GM21529 (cell line): Measurements from ENCODE around the gene CCNA2.

Experiments
- ATAC-seq: cut with Tn5 transposase; IDR thresholded peaks from one replicate; pipeline ENCODE4 v1.9.1; 2021; ENCODE audit not compliant: unreplicated experiment

Gene CCNA2

GRCh38 chr4:121823505-121824170, at the start of gene CCNA2:
CCNA2 (minus strand) TSS chr4:121823883; CDS start chr4:121823628, 255 bp downstream.
- ATAC-seq: peak; percentile 93

GRCh38 chr4:121869841-121870822, 46.4 kb upstream of the CCNA2 start, which contains the start of gene BBS7:
BBS7 (minus strand) TSS chr4:121870474; CDS start chr4:121870313, 161 bp downstream.
- peak; percentile 99 for ATAC-seq

DNA sequence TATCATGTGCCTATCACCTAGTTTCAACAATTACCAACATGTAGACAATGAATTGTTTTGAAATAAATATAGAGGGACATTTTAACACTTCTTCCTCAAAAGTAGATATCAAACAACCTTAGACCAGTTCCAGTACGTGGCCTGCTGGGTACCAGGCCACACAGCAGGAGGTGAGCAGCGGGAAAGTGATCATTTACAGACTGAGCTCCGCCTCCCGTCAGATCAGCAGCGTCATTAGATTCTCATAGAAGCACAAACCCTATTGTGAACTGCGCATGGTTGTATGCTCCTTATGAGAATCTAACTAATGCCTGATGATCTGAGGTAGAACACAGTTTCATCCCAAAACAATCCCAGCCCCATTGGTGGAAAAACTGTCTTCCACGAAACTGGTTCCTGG, 40.1 kb upstream of the CCNA2 start:
- no peak for ATAC-seq

- ATAC-seq: no peak
Measured at GRCh38 chr4:121861426-121861825, 37.7 kb upstream of the CCNA2 start.

GRCh38 chr4:121860121-121860520, 36.4 kb upstream of the CCNA2 start:
- no peak for ATAC-seq

DNA sequence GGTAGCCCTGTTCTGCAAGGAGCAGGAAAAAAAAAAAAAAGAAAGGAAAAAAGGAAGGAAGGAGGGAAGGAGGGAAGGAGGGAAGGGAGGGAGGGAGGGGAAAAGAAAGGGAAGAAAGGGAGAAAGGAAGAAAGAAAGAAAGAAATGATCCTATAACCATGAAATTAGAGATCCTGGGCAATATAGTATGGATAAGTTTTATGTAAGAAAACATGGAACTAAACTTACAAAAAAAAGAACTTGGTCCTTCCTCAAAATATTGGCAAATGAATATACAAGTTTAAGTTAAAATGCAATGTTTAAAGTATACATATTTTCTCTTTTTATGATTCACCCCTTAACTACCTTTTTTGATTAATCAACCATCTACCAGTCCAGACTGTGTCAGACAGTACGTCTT, 27.7 kb upstream of the CCNA2 start:
- no peak for ATAC-seq

DNA sequence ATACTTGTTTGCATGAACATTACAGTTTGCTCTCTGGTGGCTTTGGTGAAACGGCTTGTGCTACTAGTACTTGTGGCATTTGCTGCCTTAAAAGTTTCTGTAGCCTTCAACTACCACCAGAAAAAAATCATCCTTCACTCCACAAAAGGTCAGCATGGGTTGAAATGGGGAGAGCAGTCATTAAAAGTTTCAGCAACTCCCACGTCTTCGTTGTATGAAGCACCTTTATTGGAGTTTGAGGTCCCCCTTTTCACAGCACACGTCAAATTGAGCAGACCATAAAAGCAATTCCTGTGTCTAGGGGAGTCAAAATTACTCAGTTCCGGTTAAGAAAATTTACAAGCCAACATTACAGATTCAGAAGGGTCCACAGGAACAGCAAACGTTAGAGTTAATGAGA, 23.0 kb upstream of the CCNA2 start:
- no peak for ATAC-seq

DNA sequence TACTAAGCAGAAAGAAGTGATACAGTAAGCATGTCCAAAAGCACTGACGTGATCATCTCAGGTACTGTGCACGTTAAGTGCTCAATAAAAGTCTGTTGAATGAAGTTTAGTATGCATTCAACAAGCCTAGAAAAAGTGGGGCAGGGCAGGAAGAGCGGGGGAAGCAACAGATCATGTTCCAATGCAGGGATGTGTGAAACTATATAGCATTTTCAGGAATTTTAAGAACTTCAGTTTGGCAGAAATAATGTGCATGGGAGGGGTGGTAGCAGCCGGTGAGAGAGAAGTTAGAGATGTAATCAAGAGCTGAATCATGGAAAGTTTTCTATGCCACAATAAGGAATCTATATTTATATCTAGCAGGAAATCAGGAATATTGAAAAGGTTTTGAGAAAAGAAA, 19.2 kb upstream of the CCNA2 start:
- ATAC-seq: no peak

DNA sequence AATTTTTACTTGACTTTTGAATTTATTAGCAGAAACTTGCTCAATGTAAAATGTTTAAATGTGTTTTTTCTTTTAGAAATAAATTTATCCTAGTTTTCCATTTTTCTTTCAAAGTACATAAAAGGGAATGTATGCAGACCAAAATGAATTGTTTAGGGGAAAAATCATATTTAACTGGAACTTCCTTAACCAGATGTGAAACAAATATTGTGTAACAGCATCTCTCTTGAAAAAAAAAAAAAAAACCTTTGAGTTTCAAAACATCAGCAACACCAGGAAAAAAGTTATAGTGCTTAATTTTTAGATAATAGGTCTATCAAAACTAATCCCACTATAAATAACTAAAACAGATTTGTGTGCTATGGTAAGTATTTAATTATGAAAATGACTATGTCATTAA, 14.5 kb upstream of the CCNA2 start:
- ATAC-seq: no peak

- no peak for ATAC-seq
Measured at GRCh38 chr4:121829511-121829910, 5.8 kb upstream of the CCNA2 start.

DNA sequence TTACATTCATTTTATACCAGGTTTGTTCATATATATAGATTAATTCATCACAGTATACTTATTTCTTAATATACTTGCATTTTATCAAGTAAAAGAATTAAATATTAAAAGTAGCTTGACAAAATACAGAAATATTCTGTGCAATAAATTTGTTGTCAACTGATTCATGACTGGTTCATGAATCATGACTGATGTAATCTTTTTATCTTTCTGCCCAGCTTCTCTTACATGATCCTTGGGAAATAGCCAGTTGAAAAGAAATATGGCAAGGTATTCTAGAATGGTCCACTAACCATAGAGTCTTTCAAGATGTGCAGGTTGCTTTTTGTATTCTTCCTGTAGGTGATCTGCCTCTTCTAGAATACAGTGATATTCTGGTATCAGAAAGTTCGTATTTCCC, 4.2 kb upstream of the CCNA2 start:
- ATAC-seq: no peak

DNA sequence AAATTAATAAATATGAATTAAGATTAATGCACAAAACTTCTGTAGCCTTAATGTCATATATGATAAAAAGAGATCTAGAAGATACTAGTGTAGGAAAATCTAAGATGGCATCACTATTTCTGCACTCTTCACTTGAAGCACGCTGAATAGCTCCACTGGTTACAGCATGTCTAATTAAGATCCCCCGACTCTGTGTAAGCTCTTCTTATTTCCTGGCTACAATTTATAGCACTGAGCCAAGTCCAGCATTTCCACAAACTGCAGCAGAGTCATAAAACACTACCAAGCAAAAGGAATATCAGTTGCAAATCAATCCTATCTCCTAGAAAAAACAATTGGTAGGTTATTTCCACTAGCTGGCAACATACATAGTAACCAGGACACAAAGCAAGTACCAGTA, 1.3 kb upstream of the CCNA2 start:
- no peak for ATAC-seq

- no peak for ATAC-seq
Measured at GRCh38 chr4:121824171-121824527, 466 bp upstream of the CCNA2 start.

DNA sequence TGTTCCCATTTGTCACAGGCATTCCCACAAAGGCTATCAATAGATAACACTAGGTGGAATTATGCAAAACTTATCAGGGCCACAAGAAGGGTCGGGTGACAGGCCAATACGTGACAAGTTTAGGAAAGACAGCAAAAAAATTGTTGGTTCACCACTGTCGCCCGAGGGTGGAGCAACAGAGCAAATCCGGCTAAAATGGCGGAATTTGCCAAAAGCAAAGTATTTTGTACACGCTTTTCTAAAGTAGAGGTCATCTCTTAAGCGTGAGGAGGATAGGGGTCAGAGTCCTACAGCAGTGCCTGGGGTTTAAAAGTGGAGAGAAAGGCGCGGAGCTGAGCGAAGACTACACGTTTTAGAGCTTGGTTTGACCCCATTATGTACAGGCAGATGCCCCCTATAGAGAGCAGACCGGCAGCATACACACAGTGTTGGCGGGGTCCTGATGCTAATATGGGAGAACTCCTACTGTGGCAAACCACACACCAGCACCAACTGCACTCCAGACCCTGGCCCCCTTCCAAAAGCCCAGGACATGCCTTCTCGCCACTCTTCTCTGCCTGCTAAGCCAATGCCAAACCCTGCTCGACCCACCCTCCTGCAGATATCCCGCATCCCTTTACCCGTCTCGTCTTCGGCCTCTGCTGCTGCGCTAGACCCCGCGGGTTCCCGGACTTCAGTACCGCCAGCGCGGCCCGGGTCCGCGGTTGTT, 733 bp downstream of the CCNA2 start:
- peak; percentile 45 for ATAC-seq

DNA sequence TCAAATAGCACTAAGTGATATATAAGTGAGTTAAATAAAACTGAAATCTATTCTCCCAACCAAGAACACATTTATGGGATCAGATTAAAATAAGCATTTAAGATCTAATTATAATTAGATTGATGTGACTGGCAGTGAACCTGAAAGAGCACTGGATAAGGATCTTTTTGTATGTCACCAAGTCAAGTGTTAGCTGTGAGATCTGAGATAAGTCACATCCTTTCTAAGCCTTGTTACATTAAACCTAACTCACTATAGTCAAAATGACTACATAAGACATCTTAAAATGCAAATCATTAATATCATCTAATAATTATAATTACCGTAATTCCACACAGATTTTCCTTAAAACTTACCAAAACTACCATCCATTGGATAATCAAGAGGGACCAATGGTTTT, 1.6 kb downstream of the CCNA2 start:
- no peak for ATAC-seq

DNA sequence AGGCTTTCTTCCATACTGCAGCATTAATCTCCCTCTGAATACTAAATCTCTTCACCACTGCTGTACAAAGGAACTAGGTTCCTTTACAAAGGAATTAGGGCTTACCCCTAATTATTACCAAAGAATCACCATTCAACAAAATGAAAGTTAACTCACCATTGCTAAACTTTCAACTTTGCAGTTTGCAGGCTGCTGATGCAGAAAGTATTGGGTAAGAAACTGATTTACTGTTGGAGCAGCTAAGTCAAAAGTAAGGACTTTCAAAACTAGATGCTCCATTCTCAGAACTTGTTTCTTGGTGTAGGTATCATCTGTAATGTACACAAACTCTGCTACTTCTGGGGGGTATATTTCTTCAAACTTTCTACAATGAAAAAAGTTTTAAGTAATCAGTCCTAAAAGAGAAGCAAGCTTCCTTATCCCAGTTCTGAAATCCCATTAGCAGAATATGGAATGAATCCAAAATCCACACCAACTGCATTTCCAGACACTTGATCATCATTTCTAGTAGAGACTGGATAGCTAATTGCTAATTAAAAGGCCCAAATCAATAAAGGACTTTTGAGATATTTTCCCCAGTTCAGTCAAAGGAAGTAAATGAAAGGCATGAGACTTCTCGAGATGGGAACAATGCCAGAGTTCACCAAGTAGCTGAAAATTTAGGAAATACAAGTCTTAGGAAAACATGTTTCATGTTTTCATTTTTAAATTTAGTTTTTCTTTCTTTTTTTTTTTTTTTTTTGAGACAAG, 4.3 kb downstream of the CCNA2 start:
- no peak for ATAC-seq

DNA sequence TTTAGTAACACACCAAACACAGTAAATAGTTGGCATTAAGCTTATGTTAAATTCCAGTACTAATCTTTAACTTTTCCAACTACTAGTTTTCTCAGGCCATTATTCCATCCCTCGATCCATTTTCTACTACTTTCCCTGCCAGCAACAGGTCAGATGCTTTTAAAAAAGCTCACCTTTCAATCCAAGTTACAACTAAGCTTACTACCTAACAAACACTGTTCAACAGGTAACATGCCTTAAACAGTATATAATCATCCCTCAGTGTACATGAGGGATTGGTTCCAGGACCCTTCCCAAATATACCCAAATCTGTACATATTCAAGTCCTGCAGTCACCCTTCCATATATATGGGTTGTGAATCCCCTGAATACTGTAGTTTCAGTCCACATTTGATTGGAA, 5.5 kb downstream of the CCNA2 start:
- no peak for ATAC-seq

- ATAC-seq: no peak
Measured at GRCh38 chr4:121817701-121818100, 6.0 kb downstream of the CCNA2 start.

DNA sequence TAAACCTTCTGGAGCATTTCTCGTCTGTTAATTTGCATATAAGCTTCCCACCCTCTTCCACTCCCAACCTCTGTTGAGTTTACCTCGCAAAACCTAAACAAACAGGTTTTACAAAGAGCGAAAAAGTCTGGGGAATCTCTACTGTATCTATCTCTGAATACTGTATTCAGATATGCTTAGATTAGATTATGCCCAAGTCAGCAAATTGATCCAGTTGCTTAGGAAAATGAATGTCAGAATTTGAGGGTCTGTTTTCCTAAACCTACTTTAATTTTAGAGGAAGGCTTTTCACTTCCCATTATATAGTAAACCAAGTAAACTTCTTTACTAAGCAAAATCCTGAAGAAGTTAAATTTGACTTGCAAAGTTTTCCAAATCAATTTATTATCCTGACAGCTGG, 6.7 kb downstream of the CCNA2 start:
- ATAC-seq: no peak

DNA sequence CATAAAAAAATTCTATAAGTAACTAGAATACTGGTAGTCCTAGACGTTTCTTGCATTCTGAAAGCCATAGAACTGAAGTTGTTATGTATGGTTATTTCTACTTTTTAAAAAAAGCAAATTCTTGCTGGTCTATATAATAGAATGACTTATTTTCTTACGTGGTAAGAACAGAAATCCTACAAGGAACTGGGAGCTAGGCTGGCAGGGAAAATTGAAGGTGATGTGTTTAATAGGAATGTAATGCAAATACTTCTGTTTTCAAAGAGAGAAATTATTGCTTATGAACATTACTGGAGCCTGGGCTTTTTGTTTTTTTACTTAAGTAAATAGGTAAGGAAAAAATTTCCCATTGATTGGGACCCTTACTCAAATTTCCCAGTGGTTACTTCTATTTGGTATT, 8.9 kb downstream of the CCNA2 start:
- ATAC-seq: no peak

DNA sequence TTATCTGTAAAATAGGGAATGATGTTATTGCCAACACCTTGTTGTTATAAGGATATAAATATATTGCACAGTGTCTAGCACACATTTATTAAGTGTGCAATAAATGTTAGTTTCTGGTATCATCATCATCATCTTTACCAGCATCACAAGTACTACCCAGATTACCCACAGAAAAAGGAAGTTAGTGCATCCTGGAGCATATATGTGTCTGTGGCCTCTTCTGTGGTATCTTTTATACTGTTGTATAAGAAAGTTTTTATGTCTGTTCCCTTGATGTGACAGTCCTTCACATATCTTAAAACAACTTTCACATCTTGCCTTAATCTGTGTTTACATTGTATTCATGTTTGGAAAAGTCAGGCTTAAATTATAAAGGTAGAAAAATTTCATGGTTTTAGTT, 12.6 kb downstream of the CCNA2 start:
- no peak for ATAC-seq
